Measurements from ENCODE around the gene SNX30. TPM values are rescaled to one million over a fixed set of nuclear protein-coding genes. Genes with fewer than 3 reads are reported as not detected.

Gene SNX30
- total RNA-seq, 1 experiment from 2014 or later, result 32.5 TPM

GRCh38 chr9:112744177-112744576 lies 6.4 kb upstream of the SNX30 start:
- no peak overlapping the region for H3K4me2 ChIP-seq
- no TSS peak for BruUV-seq (replicated peaks)
- 0 out of 2 replicates have a peak, but pooled peaks cover 3% of the 10 kb centered on the region for H3F3A ChIP-seq (ENCODE audit: insufficient read depth, low read depth)
- no peak overlapping the region for H2AFZ ChIP-seq
- no peak for DNase-seq
- no peaks in the 10 kb centered on the region for H4K20me1 ChIP-seq (ENCODE audit: insufficient read depth)
- no peaks in the 10 kb centered on the region for H3K9me3 ChIP-seq (ENCODE audit: insufficient read depth, low read depth)
- intact Hi-C loops (cut with micrococcal nuclease; ENCODE audit: unreplicated experiment), result no loop called here
- TF ChIP-seq, protein P1, sequence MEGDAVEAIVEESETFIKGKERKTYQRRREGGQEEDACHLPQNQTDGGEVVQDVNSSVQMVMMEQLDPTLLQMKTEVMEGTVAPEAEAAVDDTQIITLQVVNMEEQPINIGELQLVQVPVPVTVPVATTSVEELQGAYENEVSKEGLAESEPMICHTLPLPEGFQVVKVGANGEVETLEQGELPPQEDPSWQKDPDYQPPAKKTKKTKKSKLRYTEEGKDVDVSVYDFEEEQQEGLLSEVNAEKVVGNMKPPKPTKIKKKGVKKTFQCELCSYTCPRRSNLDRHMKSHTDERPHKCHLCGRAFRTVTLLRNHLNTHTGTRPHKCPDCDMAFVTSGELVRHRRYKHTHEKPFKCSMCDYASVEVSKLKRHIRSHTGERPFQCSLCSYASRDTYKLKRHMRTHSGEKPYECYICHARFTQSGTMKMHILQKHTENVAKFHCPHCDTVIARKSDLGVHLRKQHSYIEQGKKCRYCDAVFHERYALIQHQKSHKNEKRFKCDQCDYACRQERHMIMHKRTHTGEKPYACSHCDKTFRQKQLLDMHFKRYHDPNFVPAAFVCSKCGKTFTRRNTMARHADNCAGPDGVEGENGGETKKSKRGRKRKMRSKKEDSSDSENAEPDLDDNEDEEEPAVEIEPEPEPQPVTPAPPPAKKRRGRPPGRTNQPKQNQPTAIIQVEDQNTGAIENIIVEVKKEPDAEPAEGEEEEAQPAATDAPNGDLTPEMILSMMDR (conservative IDR thresholded peaks at IDR 0.05), result no peak
- no peak for TF ChIP-seq EZH2 (IDR thresholded peaks at IDR 0.05; ENCODE audit: low read depth)
- H3K27ac ChIP-seq, result no peak overlapping the region
- peaks cover 1% of the 10 kb centered on the region for H3K4me1 ChIP-seq (replicated peaks; ENCODE audit: insufficient read depth)
- ChIA-PET POLR2A (ENCODE audit: unreplicated experiment) (no interaction called here), CTCF (no interaction called here)
- no peaks in the 10 kb centered on the region for H3K27me3 ChIP-seq (ENCODE audit: insufficient read depth, low read depth)
- H3K79me2 ChIP-seq (ENCODE audit: low read depth), result 0 out of 2 replicates have a peak, but pooled peaks cover 2% of the 10 kb centered on the region
- H3K9me2 ChIP-seq (ENCODE audit: insufficient read depth), result no peaks in the 10 kb centered on the region
- H3K4me3 ChIP-seq, result no peak overlapping the region
- no peaks in the 10 kb centered on the region for H3K36me3 ChIP-seq (ENCODE audit: low read depth)

GRCh38 chr9:112747094-112747493 lies 3.5 kb upstream of the SNX30 start:
- no peak overlapping the region for H3K4me2 ChIP-seq

DNA sequence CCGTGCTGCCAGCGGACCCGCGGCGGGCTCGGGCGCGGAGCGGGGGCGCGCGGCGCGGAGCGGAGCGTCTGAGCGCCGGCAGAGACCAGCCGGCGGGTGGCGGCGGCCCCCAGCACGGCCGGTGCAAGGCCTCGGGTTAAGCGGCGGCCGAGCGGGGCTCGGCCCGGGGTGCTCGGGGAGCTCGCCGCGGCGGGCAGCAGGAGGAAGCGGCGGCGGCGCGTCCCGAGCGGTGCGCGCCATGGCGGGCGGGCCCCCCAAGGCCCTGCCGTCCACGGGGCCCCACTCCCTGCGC lies 150 bp downstream of the SNX30 start:
- Histone ChIP-seq H3K27me3 (ENCODE audit: insufficient read depth, low read depth) (no peaks in the 10 kb centered on the region), H3K27ac (no peak overlapping the region), H2AFZ (peak overlapping the region; percentile 90; the same call in 1 of the 2 replicates), H3K79me2 (ENCODE audit: low read depth) (peaks cover 42% of the 10 kb centered on the region), H3K36me3 (ENCODE audit: low read depth) (no peaks in the 10 kb centered on the region), H4K20me1 (ENCODE audit: insufficient read depth) (no peaks in the 10 kb centered on the region), H3F3A (ENCODE audit: insufficient read depth, low read depth) (peaks cover 39% of the 10 kb centered on the region), H3K9me2 (ENCODE audit: insufficient read depth) (no peaks in the 10 kb centered on the region), H3K4me3 (peak overlapping the region; percentile 98; the same call in 1 of the 2 replicates), H3K4me1 (replicated peaks; ENCODE audit: insufficient read depth) (peaks cover 52% of the 10 kb centered on the region), H3K9me3 (ENCODE audit: insufficient read depth, low read depth) (no peaks in the 10 kb centered on the region), H3K4me2 (peak overlapping the region; percentile 95)
- BruUV-seq (replicated peaks), result no TSS peak
- ChIA-PET POLR2A (ENCODE audit: unreplicated experiment) (interaction anchor here (0.6 kb wide), 1 partner anchor 670 kb away, joined by 4 read pairs; no protein-coding TSS in a partner anchor), CTCF (interaction anchor here (0.6 to 0.7 kb wide), 3 partner anchors 62 to 439 kb away, joined by 5 to 10 read pairs (median 8); partner anchors contain the start of gene HSDL2)
- DNase-seq, result no peak
- intact Hi-C loops (cut with micrococcal nuclease; ENCODE audit: unreplicated experiment), result loop anchor here (1.0 to 10.0 kb wide), 6 partner anchors 32 to 594 kb away; partner anchors contain the start of genes BSPRY, HSDL2, INIP and KIAA1958
- TF ChIP-seq EZH2 (IDR thresholded peaks at IDR 0.05; ENCODE audit: low read depth), result no peak
- TF ChIP-seq, protein P1 (conservative IDR thresholded peaks at IDR 0.05), result no peak

More at GRCh38 chr9:112747094-112747493, 3.5 kb upstream of the SNX30 start:
- Histone ChIP-seq H3K4me1 (replicated peaks; ENCODE audit: insufficient read depth) (peaks cover 16% of the 10 kb centered on the region), H3K36me3 (ENCODE audit: low read depth) (no peaks in the 10 kb centered on the region), H4K20me1 (ENCODE audit: insufficient read depth) (no peaks in the 10 kb centered on the region), H3K4me3 (no peak overlapping the region), H3F3A (ENCODE audit: insufficient read depth, low read depth) (peaks cover 8% of the 10 kb centered on the region; the same call in 1 of the 2 replicates), H3K27ac (no peak overlapping the region), H3K9me2 (ENCODE audit: insufficient read depth) (no peaks in the 10 kb centered on the region), H2AFZ (no peak overlapping the region), H3K79me2 (ENCODE audit: low read depth) (peaks cover 17% of the 10 kb centered on the region), H3K9me3 (ENCODE audit: insufficient read depth, low read depth) (no peaks in the 10 kb centered on the region), H3K27me3 (ENCODE audit: insufficient read depth, low read depth) (no peaks in the 10 kb centered on the region)
- no TSS peak for BruUV-seq (replicated peaks)
- no peak for TF ChIP-seq EZH2 (IDR thresholded peaks at IDR 0.05; ENCODE audit: low read depth)
- TF ChIP-seq, protein P1 (conservative IDR thresholded peaks at IDR 0.05), result no peak
- ChIA-PET CTCF (interaction anchor here (1.2 kb wide), 1 partner anchor 17 kb away, joined by 5 read pairs; no protein-coding TSS in a partner anchor), POLR2A (ENCODE audit: unreplicated experiment) (interaction anchor here (0.6 kb wide), 1 partner anchor 600 kb away, joined by 3 read pairs; no protein-coding TSS in a partner anchor)
- DNase-seq, result no peak
- intact Hi-C loops (cut with micrococcal nuclease; ENCODE audit: unreplicated experiment), result no loop called here
